Muscle of leg (tissue), 11 donors: Measurements from ENCODE around the gene APBA2. TPM values are rescaled to one million over a fixed set of nuclear protein-coding genes. Genes with fewer than 3 reads are reported as not detected.

ENCODE experiments used
- DNase-seq: peaks from one replicate; pipeline ENCODE4 v3.0.0; 2013
- H3K27ac ChIP-seq: one replicate; pipeline ENCODE4 v1.5.1; 2013; ENCODE audit warnings: mild to moderate bottlenecking, low read length, control low read depth
- H3K27me3 ChIP-seq: one replicate; pipeline ENCODE4 v1.6.1; 2013; ENCODE audit warnings: low read length; ENCODE audit not compliant: control insufficient read depth, insufficient read depth
- H3K36me3 ChIP-seq: one replicate; pipeline ENCODE4 v1.6.1; 2013; ENCODE audit warnings: low read length; ENCODE audit not compliant: control insufficient read depth, insufficient read depth
- H3K4me1 ChIP-seq: one replicate; pipeline ENCODE4 v1.6.1; 2013; ENCODE audit warnings: low read length; ENCODE audit not compliant: control insufficient read depth, insufficient read depth
- H3K4me3 ChIP-seq: one replicate; pipeline ENCODE4 v1.5.1; 2013; ENCODE audit warnings: low read length, control low read depth
- H3K9me3 ChIP-seq: replicated peaks from 2 replicates; pipeline ENCODE4 v1.6.1; 2013; ENCODE audit warnings: low read depth, low read length; ENCODE audit not compliant: control insufficient read depth
- WGBS: methylation state at CpG from one replicate; pipeline ENCODE4 v1.1.5; 2013; ENCODE audit warnings: missing lambda C conversion rate; ENCODE audit not compliant: insufficient coverage; 5-methylcytosine and 5-hydroxymethylcytosine counted together
- polyA plus RNA-seq, 8 donors: library from polyadenylated mRNA; unstranded; fragments of 120-200 nt; gene quantifications; one replicate each; pipeline versions ENCODE4 v1.2.1 to v1.2.3, GENCODE V29; 2013; ENCODE audit warnings: inconsistent platforms in 1 of 8, low replicate concordance in 1 of 8; ENCODE audit not compliant: insufficient read length in 8 of 8, insufficient read depth in 1 of 8
- total RNA-seq: library from RNA; stranded (reverse); fragments of 120-200 nt; gene quantifications from one replicate; pipeline ENCODE4 v1.2.4, GENCODE V29; 2013

The APBA2 gene
- total and polyA plus RNA-seq, 9 donors = 4.0 to 9.7 (median 5.7) TPM

GRCh38 chr15:28876845-28877185, 9.0 kb upstream of the APBA2 start:
- H3K4me3 ChIP-seq = no peak overlapping the region
- no peak for DNase-seq
- no peak overlapping the region for H3K27ac ChIP-seq
- no peaks in the 10 kb centered on the region for H3K9me3 ChIP-seq
- H3K4me1 ChIP-seq = no peaks in the 10 kb centered on the region
- no peaks in the 10 kb centered on the region for H3K36me3 ChIP-seq
- 77% methylated on average over 6 of the region's 8 CpGs for WGBS
- H3K27me3 ChIP-seq = no peaks in the 10 kb centered on the region

GRCh38 chr15:28878209-28878608, 7.6 kb upstream of the APBA2 start:
- WGBS = 88% methylated on average over 15 of the region's 15 CpGs
- Histone ChIP-seq H3K9me3 (no peaks in the 10 kb centered on the region), H3K4me3 (no peak overlapping the region), H3K27me3 (no peaks in the 10 kb centered on the region), H3K27ac (no peak overlapping the region), H3K36me3 (no peaks in the 10 kb centered on the region), H3K4me1 (no peaks in the 10 kb centered on the region)
- no peak for DNase-seq

- Histone ChIP-seq H3K27ac (no peak overlapping the region), H3K4me3 (no peak overlapping the region), H3K27me3 (peaks cover 2% of the 10 kb centered on the region), H3K9me3 (no peaks in the 10 kb centered on the region), H3K4me1 (no peaks in the 10 kb centered on the region), H3K36me3 (no peaks in the 10 kb centered on the region)
- DNase-seq = no peak
- 87% methylated on average over 9 of the region's 9 CpGs for WGBS
These were observed 6.2 kb upstream of the APBA2 start for GRCh38 chr15:28879551-28879950.

GRCh38 chr15:28880680-28881079, 5.1 kb upstream of the APBA2 start:
- H3K27ac ChIP-seq = no peak overlapping the region
- no peaks in the 10 kb centered on the region for H3K36me3 ChIP-seq
- no peak overlapping the region for H3K4me3 ChIP-seq
- no peaks in the 10 kb centered on the region for H3K9me3 ChIP-seq
- H3K27me3 ChIP-seq = peaks cover 11% of the 10 kb centered on the region
- no peak for DNase-seq
- 60% methylated on average over 2 of the region's 5 CpGs for WGBS
- peaks cover 5% of the 10 kb centered on the region for H3K4me1 ChIP-seq

GRCh38 chr15:28881170-28881569, 4.6 kb upstream of the APBA2 start:
- Histone ChIP-seq H3K27ac (no peak overlapping the region), H3K4me1 (peaks cover 5% of the 10 kb centered on the region), H3K9me3 (no peaks in the 10 kb centered on the region), H3K4me3 (no peak overlapping the region), H3K27me3 (peaks cover 11% of the 10 kb centered on the region), H3K36me3 (no peaks in the 10 kb centered on the region)
- 47% methylated on average over 2 of the region's 3 CpGs for WGBS
- peak; percentile 21 for DNase-seq

GRCh38 chr15:28881600-28881999, 4.2 kb upstream of the APBA2 start:
- H3K36me3 ChIP-seq = no peaks in the 10 kb centered on the region
- no peak for DNase-seq
- no CpG with 5 or more reads among the region's 1 CpG for WGBS
- H3K4me1 ChIP-seq = peaks cover 6% of the 10 kb centered on the region
- H3K9me3 ChIP-seq = no peaks in the 10 kb centered on the region
- H3K27me3 ChIP-seq = peaks cover 12% of the 10 kb centered on the region
- no peak overlapping the region for H3K4me3 ChIP-seq
- no peak overlapping the region for H3K27ac ChIP-seq

GRCh38 chr15:28884151-28884940, 1.4 kb upstream of the APBA2 start:
- no peak overlapping the region for H3K27ac ChIP-seq
- H3K36me3 ChIP-seq = no peaks in the 10 kb centered on the region
- WGBS = 76% methylated on average over 7 of the region's 11 CpGs
- H3K4me1 ChIP-seq = peaks cover 16% of the 10 kb centered on the region
- peaks cover 20% of the 10 kb centered on the region for H3K27me3 ChIP-seq
- DNase-seq = no peak
- no peak overlapping the region for H3K4me3 ChIP-seq
- no peaks in the 10 kb centered on the region for H3K9me3 ChIP-seq

GRCh38 chr15:28885128-28885629, 595 bp upstream of the APBA2 start:
- peak overlapping the region; percentile 42 for H3K4me3 ChIP-seq
- H3K4me1 ChIP-seq = peaks cover 16% of the 10 kb centered on the region
- H3K36me3 ChIP-seq = no peaks in the 10 kb centered on the region
- peaks cover 20% of the 10 kb centered on the region for H3K27me3 ChIP-seq
- no peak for DNase-seq
- 11% methylated on average over 28 of the region's 31 CpGs for WGBS
- no peaks in the 10 kb centered on the region for H3K9me3 ChIP-seq
- no peak overlapping the region for H3K27ac ChIP-seq

- no peak for DNase-seq
- WGBS = 6% methylated on average over 49 of the region's 61 CpGs
- no peaks in the 10 kb centered on the region for H3K9me3 ChIP-seq
- H3K4me1 ChIP-seq = peaks cover 16% of the 10 kb centered on the region
- H3K36me3 ChIP-seq = no peaks in the 10 kb centered on the region
- H3K4me3 ChIP-seq = peak overlapping the region; percentile 25
- peaks cover 20% of the 10 kb centered on the region for H3K27me3 ChIP-seq
- no peak overlapping the region for H3K27ac ChIP-seq
These were observed 911 bp downstream of the APBA2 start for GRCh38 chr15:28886431-28887338.
